ENCODE data around the gene RANBP17.

RANBP17 gene

GRCh38 chr5:171307789-171308452, 446.1 kb downstream of the RANBP17 start:
- DNase-seq, result no peak

GRCh38 chr5:171308453-171309275, 446.8 kb downstream of the RANBP17 start, which contains the start of gene TLX3:
TSS of gene TLX3 (plus strand) at chr5:171309248. CDS start at chr5:171309366, 118 bp downstream.
- no peak for DNase-seq

DNA sequence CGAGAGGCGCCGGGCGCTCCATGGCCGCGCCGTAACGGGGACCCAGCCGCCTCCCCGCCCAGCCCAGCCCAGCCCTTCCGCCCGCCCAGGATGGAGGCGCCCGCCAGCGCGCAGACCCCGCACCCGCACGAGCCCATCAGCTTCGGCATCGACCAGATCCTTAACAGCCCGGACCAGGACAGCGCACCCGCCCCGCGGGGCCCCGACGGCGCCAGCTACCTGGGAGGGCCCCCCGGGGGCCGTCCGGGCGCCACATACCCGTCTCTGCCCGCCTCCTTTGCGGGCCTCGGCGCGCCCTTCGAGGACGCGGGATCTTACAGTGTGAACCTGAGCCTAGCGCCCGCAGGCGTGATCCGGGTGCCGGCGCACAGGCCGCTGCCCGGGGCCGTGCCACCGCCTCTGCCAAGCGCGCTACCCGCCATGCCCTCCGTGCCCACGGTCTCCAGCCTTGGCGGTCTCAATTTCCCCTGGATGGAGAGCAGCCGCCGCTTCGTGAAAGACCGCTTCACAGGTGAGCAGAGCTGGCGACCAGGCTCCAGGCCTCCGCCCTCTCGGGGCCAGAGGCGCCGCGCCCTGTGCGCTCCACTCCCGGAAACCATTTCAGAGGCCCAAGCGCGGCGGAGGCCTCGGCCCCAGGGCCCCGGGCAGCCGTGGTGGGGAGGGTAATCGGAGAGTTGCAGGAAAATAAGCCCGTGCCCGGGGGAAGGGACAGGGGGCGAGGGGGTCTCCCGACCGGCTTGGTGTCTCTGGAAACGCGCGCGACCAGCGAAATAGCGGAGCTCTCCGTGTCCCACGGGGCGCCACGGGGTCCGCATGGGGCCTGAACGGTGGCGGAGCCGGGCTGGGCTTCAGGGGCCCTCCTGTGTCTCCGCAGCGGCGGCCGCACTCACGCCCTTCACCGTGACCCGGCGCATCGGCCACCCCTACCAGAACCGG, 447.7 kb downstream of the RANBP17 start:
- no peak for DNase-seq

DNA sequence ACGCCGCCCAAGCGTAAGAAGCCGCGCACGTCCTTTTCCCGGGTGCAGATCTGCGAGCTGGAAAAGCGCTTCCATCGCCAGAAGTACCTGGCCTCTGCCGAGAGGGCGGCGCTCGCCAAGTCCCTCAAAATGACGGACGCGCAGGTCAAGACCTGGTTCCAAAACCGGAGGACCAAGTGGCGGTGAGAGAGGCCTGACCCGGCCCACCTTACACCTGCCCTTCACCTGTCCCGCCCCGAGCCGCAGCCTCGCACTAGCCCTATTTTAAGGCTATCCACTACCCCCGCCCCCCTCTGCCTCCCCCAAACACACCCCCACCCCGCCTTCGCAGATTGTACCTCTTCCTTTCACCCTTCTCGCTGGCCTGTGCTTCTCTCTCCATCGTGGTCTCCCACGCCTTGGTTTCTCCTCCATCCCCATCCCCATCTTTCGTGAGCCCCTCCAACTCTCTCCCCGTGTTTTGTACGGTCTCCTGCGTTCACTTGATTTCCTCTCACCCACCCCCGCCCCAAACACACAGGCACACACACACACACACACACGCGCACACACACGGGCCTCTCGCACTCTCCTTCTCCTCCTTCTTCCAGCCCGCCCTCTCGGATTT, 448.5 kb downstream of the RANBP17 start:
- no peak for DNase-seq

DNA sequence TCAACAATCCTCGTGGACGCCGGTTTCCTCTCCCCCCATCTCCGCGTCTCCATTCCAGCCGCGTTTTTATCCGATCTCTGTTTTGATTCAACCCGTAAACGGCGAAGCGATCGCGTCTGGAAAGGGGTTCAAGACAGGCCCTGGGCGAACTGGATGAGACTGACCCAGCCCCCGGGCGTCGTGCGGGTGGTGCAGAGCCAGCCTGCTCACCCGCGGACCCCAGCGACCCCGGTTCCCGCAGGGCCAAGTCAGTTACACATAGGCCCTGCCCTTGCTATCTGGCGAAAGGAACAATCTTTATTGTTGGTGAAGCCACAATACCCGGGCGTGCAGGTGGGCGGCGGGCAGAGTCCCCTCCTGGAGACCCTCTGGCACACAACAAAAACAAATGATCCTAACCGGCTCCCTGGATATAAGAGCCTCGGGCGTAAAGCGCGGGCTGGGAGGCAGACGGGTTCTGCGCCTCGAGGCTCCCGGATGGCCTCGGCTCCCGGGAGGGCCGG, 449.1 kb downstream of the RANBP17 start:
- no peak for DNase-seq

DNA sequence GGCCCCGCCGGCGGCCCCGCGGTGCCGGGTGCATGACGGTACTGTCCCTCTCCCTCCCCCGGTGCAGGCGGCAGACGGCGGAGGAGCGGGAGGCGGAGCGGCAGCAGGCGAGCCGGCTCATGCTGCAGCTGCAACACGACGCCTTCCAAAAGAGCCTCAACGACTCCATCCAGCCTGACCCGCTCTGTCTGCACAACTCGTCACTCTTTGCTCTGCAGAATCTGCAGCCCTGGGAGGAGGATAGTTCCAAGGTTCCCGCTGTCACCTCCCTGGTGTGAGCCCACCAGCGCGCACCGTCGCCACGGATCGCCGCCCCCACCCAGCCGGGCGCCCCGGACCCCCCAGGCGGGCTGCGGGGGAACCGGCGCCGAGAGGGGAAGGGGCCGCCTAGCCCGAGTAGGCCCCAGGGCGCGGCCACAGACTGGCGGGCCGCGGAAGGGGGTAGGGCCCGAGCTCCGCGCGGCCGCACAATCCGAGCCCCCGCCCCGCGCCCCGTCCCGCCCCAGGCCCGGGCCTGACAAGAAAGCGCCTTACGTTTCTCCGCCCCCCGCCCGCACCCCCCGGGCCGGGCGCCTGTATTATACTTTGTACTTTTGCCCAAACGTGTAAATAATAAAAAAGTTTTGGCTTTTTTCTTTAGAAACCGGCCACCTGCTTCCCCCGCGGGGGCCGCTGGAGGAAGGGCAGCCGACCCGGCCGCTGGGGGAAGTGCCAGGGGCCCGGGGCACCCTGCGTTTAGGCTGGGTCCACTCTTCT, 449.7 kb downstream of the RANBP17 start:
- no peak for DNase-seq

GRCh38 chr5:171312129-171312974, 450.5 kb downstream of the RANBP17 start:
- DNase-seq, result no peak

DNA sequence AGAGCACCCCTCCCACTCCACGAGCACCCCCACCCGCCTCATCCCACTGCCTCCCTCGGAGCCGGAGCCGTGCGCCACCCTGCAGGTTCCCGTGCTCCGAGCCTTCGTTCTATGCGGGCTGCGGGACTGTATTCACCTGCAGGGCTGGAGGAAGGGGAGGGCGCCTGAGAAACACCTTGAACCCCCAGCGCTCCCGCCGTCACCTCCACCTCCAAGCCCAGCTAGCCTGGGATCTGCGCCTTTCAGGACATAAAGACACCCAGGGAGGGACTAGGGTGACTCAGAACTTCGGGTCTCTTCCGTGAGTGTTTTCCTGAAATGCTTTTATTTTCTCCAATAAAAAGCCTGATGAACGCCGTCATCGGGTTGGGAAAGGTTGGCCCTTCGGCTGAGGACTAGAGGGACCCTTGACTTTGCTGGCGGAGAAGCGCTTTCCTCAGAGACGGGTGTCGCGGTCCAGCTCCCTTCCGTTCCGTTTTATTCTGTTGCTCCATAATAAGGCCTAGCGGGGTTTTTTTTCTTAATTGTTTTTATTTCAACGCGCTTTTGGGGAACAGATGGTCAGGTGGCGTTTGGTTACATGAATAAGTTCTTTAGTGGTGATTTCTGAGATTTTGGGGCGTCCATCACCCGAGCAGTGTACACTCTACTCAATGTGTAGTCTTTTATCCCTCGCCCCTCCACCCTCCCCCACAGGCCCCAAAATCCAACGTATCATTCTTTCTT, 451.8 kb downstream of the RANBP17 start:
- DNase-seq, result no peak

GRCh38 chr5:171314728-171315385, 453.0 kb downstream of the RANBP17 start:
- no peak for DNase-seq

DNA sequence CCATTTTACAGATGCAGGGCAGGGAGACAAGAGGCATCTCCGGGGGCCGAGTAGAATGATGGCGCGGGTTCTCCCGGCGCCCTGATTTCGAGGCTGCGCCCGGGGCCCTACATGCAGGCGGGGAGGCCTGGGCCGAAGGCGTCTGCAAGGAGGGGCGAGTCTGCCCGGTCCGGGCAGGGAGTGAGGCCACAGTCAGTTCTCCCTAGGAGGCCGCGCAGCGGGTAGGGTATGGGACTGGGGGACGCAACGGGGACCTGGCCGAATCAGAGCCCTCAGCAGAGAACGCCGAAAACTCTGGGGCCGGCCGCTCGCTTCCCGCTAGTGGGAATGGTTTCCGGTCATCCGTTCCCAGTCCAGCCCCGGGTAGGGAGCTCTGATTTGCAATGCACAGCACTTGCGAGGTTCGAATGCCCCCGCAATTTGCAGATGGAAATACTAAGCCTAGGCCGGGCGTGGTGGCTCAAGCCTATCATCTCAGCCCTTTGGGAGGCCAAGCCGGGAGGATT, 453.6 kb downstream of the RANBP17 start:
- no peak for DNase-seq

DNA sequence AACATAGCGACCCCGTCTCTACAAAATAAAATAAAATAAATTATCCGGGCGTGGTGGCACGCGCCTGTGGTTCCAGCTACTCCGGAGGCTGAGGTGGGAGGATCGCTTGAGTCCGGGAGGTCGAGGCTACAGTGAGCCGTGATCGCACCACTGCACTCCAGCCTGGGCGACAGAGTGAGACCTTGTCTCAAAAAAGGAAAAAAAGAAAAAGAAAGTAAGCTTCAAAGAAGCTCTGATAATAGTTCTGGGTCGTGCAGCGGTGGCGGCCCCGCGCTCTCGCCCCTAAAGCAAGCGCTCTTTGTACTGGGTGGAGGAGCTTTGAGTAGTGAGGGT, 454.1 kb downstream of the RANBP17 start:
- DNase-seq, result no peak

DNA sequence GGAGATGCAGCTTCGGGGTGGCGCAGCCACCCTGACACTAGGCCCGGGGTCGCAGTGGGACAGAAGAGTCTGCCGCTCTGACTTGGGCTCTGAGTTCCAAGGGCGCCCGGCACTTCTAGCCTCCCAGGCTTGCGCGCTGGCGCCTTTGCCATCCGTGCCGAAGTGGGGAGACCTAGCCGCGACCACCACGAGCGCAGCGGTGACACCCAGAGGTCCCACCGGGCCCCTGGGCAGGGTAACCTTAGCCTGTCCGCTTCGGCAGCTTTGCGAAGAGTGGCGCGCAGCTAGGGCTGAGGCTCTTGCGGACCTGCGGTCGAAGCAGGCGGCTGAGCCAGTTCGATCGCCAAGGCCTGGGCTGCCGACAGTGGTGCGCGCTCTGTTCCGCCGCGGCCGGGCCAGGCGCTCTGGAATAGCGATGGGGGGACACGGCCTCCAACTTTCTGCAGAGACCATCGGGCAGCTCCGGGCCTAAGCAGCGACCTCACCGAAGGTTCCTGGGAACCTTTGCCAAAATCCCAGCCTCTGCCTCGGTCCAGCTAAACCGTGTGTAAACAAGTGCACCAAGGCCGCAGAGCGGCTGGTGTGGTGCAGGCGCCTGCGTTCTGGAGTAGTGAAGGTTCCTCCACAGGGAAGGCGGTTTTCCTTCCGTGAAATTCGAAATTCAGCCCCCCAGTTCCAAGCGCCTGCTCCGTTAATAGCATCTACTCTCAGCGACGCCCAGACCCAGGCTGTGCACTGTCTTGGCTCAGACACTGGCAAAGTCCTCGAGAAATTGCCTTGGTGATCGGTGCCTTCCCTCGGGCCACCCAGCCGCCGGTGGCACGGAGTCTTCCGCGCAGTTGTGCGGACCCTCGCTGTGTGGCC, 454.7 kb downstream of the RANBP17 start:
- no peak for DNase-seq

GRCh38 chr5:171317230-171317629, 455.4 kb downstream of the RANBP17 start:
- no peak for DNase-seq

- no peak for DNase-seq
Observed at GRCh38 chr5:171318026-171318425, 456.2 kb downstream of the RANBP17 start.

GRCh38 chr5:171321447-171321846, 459.6 kb downstream of the RANBP17 start:
- DNase-seq, result no peak

DNA sequence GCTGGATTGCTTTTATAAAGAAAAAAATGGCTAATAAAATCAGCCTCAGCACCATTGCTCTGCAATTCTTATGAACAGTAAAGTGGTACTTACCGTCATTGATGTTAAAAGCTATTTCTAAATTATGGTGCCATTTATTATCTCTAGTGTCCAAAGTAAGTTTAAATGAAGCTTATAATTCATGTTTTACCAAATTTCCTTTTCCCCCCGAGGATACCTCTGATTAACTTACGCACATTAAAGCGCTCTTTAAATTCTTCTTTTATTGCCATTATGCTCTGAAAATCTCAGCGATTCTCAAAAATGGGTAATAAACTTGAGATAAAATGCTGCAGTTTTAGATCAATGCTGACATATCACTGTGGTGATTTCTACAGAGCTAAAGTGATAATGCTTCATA, 460.7 kb downstream of the RANBP17 start:
- DNase-seq, result no peak

GRCh38 chr5:171323007-171323406, 461.2 kb downstream of the RANBP17 start:
- DNase-seq, result no peak
